ENCODE measurements around the gene ZNF562. TPM values are rescaled to one million over a fixed set of nuclear protein-coding genes. Genes with fewer than 3 reads are reported as not detected.
"Not testable (repeated sequence)": the region's sequence is repeated elsewhere in the genome, so short reads cannot be mapped to it uniquely, and the experiment has no call there.

Gene ZNF562
- total and polyA plus RNA-seq, 7 donors, result 1.5 to 17.6 (median 7.3) TPM

GRCh38 chr19:9671655-9672054 lies 3.2 kb downstream of the ZNF562 start:
- intact Hi-C loops (cut with DNase I), result no loop called here
- 96 to 99% (median 96%) methylated on average over 3 of the region's 3 CpGs for WGBS, 3 donors
- Histone ChIP-seq H3K27me3 (ENCODE audit: insufficient read depth in 3 of 3, low read length in 2 of 3) (no peaks in the 10 kb centered on the region), H3K27ac (no peak overlapping the region), H3K4me1 (no peaks in the 10 kb centered on the region), H3K36me3 (ENCODE audit: insufficient read depth in 1 of 2, low read depth in 1 of 2) (peaks cover 5 to 8% of the 10 kb centered on the region in 2 donors), H3K4me3 (no peak overlapping the region), H3K9me3 (peaks cover 40% of the 10 kb centered on the region)
- no peak for TF ChIP-seq CTCF (IDR thresholded peaks at IDR 0.05)
- ATAC-seq (no peak), DNase-seq (no peak)

GRCh38 chr19:9668544-9668943 lies 6.4 kb downstream of the ZNF562 start:
- DNase-seq, result no peak
- H3K9me3 ChIP-seq, result peaks cover 40% of the 10 kb centered on the region
- H3K4me3 ChIP-seq, result no peak overlapping the region
- 97 to 99% (median 99%) methylated on average over 2 of the region's 2 CpGs for WGBS, 3 donors
- no peak for ATAC-seq
- H3K36me3 ChIP-seq (ENCODE audit: insufficient read depth in 1 of 2, low read depth in 1 of 2), result peaks cover 5 to 8% of the 10 kb centered on the region in 2 donors
- intact Hi-C loops (cut with DNase I), result no loop called here
- TF ChIP-seq CTCF (IDR thresholded peaks at IDR 0.05), result no peak
- no peak overlapping the region for H3K27ac ChIP-seq
- H3K27me3 ChIP-seq (ENCODE audit: insufficient read depth in 3 of 3, low read length in 2 of 3), result no peaks in the 10 kb centered on the region
- H3K4me1 ChIP-seq, result no peaks in the 10 kb centered on the region

- ATAC-seq (no peak), DNase-seq (no peak)
- intact Hi-C loops (cut with DNase I), result no loop called here
- no peak for TF ChIP-seq CTCF (IDR thresholded peaks at IDR 0.05)
- H3K36me3 ChIP-seq (ENCODE audit: insufficient read depth in 1 of 2, low read depth in 1 of 2), result peaks cover 5 to 8% of the 10 kb centered on the region in 2 donors
- H3K27ac ChIP-seq, result no peak overlapping the region
- whole genome bisulfite sequencing, 3 donors, result 89 to 91% (median 91%) methylated on average over 3 of the region's 3 CpGs
- peaks cover 33% of the 10 kb centered on the region for H3K9me3 ChIP-seq
- H3K4me1 ChIP-seq, result no peaks in the 10 kb centered on the region
- H3K4me3 ChIP-seq, result no peak overlapping the region
- H3K27me3 ChIP-seq (ENCODE audit: insufficient read depth in 3 of 3, low read length in 2 of 3), result no peaks in the 10 kb centered on the region
Observed at GRCh38 chr19:9667898-9668297, 7.0 kb downstream of the ZNF562 start.

GRCh38 chr19:9658769-9659168 lies 16.1 kb downstream of the ZNF562 start:
- Histone ChIP-seq H3K27me3 (ENCODE audit: insufficient read depth in 3 of 3, low read length in 2 of 3) (no peaks in the 10 kb centered on the region), H3K27ac (no peak overlapping the region), H3K4me3 (no peak overlapping the region), H3K4me1 (no peaks in the 10 kb centered on the region), H3K9me3 (peaks cover 6% of the 10 kb centered on the region), H3K36me3 (ENCODE audit: insufficient read depth in 1 of 2, low read depth in 1 of 2) (peaks cover 6 to 54% of the 10 kb centered on the region in 2 donors)
- intact Hi-C loops (cut with DNase I), result no loop called here
- WGBS, 3 donors, result 82 to 96% (median 93%) methylated on average over 2 of the region's 2 CpGs
- ATAC-seq, result no peak
- no peak for TF ChIP-seq CTCF (IDR thresholded peaks at IDR 0.05)
- no peak for DNase-seq

- H3K27ac ChIP-seq; ATAC-seq; intact Hi-C loops (cut with DNase I); H3K27me3 ChIP-seq (ENCODE audit: insufficient read depth in 3 of 3, low read length in 2 of 3); H3K4me1 ChIP-seq; H3K4me3 ChIP-seq; DNase-seq: not testable (repeated sequence)
- Histone ChIP-seq H3K36me3 (ENCODE audit: insufficient read depth in 1 of 2, low read depth in 1 of 2) (peaks cover 10 to 86% of the 10 kb centered on the region in 2 donors), H3K9me3 (peaks cover 28% of the 10 kb centered on the region)
- 91 to 93% (median 92%) methylated on average over 5 of the region's 5 CpGs for WGBS, 3 donors
Observed at GRCh38 chr19:9653066-9653555, 21.8 kb downstream of the ZNF562 start.

GRCh38 chr19:9651464-9651863 lies 23.4 kb downstream of the ZNF562 start:
- H3K36me3 ChIP-seq (ENCODE audit: insufficient read depth in 1 of 2, low read depth in 1 of 2), result peaks cover 10 to 78% of the 10 kb centered on the region in 2 donors
- H3K27ac ChIP-seq; ATAC-seq; H3K4me1 ChIP-seq; H3K4me3 ChIP-seq; DNase-seq; H3K27me3 ChIP-seq (ENCODE audit: insufficient read depth in 3 of 3, low read length in 2 of 3); intact Hi-C loops (cut with DNase I): not testable (repeated sequence)
- H3K9me3 ChIP-seq, result peaks cover 28% of the 10 kb centered on the region
- WGBS, 3 donors, result 97 to 98% (median 97%) methylated on average over 3 of the region's 3 CpGs

All from psoas muscle (tissue), 8 donors.